Osteoblast (primary cell): ENCODE results near the gene UBE2U. TPM values are rescaled to one million over a fixed set of nuclear protein-coding genes. Genes with fewer than 3 reads are reported as not detected.
A peak's percentile ranks its signal among the peaks of the same experiment; 100 is the strongest.

Experiments used
- DNase-seq: peaks from one replicate; pipeline ENCODE4 v3.0.0; 2011; ENCODE audit warnings: low spot score, mixed read lengths; ENCODE audit not compliant: insufficient read length; ENCODE audit errors: missing footprints
- H2AFZ ChIP-seq: 2 replicates; pipeline ENCODE4 v1.6.0; 2011; ENCODE audit warnings: mild to moderate bottlenecking, low read length
- H3K27ac ChIP-seq: 2 replicates; pipeline ENCODE4 v1.5.1; 2011; ENCODE audit warnings: mild to moderate bottlenecking, low read depth, low read length, moderate library complexity
- H3K27me3 ChIP-seq: 2 replicates; pipeline ENCODE4 v1.6.0; 2012; ENCODE audit warnings: mild to moderate bottlenecking, control low read depth, inconsistent platforms, low read length, moderate library complexity; ENCODE audit not compliant: insufficient read depth
- H3K36me3 ChIP-seq: 2 replicates; pipeline ENCODE4 v1.5.1; 2011; ENCODE audit warnings: mild to moderate bottlenecking, low read length, control low read depth, moderate library complexity; ENCODE audit not compliant: insufficient read depth
- H3K4me1 ChIP-seq: 2 replicates; pipeline ENCODE4 v1.5.1; 2011; ENCODE audit warnings: mild to moderate bottlenecking, low read length, control low read depth, moderate library complexity; ENCODE audit not compliant: insufficient read depth
- H3K4me2 ChIP-seq: 2 replicates; pipeline ENCODE4 v1.6.0; 2011; ENCODE audit warnings: mild to moderate bottlenecking, low read length; ENCODE audit not compliant: insufficient read depth
- H3K4me3 ChIP-seq: fragments of 200-600 bp; sonication (generic); 3 replicates; pipeline ENCODE4 v1.5.1; 2012; ENCODE audit warnings: mild to moderate bottlenecking, low read length, inconsistent platforms; ENCODE audit not compliant: insufficient read depth
- H3K79me2 ChIP-seq: 2 replicates; pipeline ENCODE4 v1.6.0; 2012; ENCODE audit warnings: mild to moderate bottlenecking, low read length, control low read depth, inconsistent platforms; ENCODE audit not compliant: insufficient read depth
- H3K9me3 ChIP-seq: 2 replicates; pipeline ENCODE4 v1.5.1; 2011; ENCODE audit warnings: low read depth, low read length, control low read depth
- H4K20me1 ChIP-seq: 2 replicates; pipeline ENCODE4 v1.6.0; 2012; ENCODE audit warnings: mild to moderate bottlenecking, low read length, control low read depth; ENCODE audit not compliant: insufficient read depth
- CTCF ChIP-seq: IDR thresholded peaks from 2 replicates; pipeline ENCODE4 v1.5.1; 2011; ENCODE audit warnings: mild to moderate bottlenecking, low read depth, low read length, moderate library complexity; ENCODE audit errors: extremely low read depth
- total RNA-seq: library from RNA; depleted of rRNA; stranded (reverse); fragments of >200 nt; gene quantifications from 2 replicates; pipeline ENCODE4 v1.2.3, GENCODE V29; 2012

Gene UBE2U
- total RNA-seq, 1 donor, result not detected

- DNase-seq, result no peak
- Histone ChIP-seq H3K9me3 (no peaks in the 10 kb centered on the region), H3K4me1 (no peaks in the 10 kb centered on the region), H3K36me3 (no peaks in the 10 kb centered on the region), H3K27me3 (no peaks in the 10 kb centered on the region), H3K27ac (no peak overlapping the region), H2AFZ (no peak overlapping the region), H3K79me2 (no peaks in the 10 kb centered on the region), H4K20me1 (no peaks in the 10 kb centered on the region), H3K4me3 (no peak overlapping the region), H3K4me2 (no peak overlapping the region)
- TF ChIP-seq CTCF, result no peak
Measured at GRCh38 chr1:64280001-64280400, 76.6 kb downstream of the UBE2U start.

GRCh38 chr1:64282351-64282750 is 78.9 kb downstream of the UBE2U start:
- H2AFZ ChIP-seq, result no peak overlapping the region
- H3K4me3 ChIP-seq, result no peak overlapping the region
- TF ChIP-seq CTCF, result no peak
- no peaks in the 10 kb centered on the region for H4K20me1 ChIP-seq
- peak; percentile 31 for DNase-seq
- no peaks in the 10 kb centered on the region for H3K36me3 ChIP-seq
- H3K27me3 ChIP-seq, result peaks cover 6% of the 10 kb centered on the region
- no peaks in the 10 kb centered on the region for H3K9me3 ChIP-seq
- H3K4me2 ChIP-seq, result no peak overlapping the region
- no peaks in the 10 kb centered on the region for H3K4me1 ChIP-seq
- H3K27ac ChIP-seq, result no peak overlapping the region
- no peaks in the 10 kb centered on the region for H3K79me2 ChIP-seq

- Histone ChIP-seq H3K4me3 (no peak overlapping the region), H3K36me3 (no peaks in the 10 kb centered on the region), H3K4me1 (no peaks in the 10 kb centered on the region), H4K20me1 (no peaks in the 10 kb centered on the region), H3K9me3 (no peaks in the 10 kb centered on the region), H3K4me2 (no peak overlapping the region), H3K79me2 (no peaks in the 10 kb centered on the region), H3K27ac (no peak overlapping the region), H2AFZ (no peak overlapping the region), H3K27me3 (peaks cover 9% of the 10 kb centered on the region)
- DNase-seq, result no peak
- no peak for TF ChIP-seq CTCF
Measured at GRCh38 chr1:64287071-64287470, 83.6 kb downstream of the UBE2U start.

DNA sequence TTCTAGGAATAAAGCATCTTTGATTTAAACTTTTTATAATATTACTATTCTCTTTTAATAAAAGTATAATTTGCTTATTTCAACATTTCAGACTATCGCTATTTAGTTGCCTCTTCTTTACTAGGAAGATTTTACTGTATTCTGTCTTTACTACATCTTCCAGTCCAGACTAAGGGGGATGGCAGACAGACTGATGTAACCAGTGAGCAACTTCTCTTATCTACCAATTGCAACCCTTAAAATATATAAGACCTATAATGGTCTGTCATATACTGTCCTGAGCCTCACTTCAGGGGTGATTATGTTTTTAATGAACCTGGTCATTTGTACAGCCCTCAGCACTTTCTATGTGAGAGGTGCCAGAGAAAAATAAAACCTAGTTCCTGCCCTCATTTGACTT is 87.0 kb downstream of the UBE2U start:
- Histone ChIP-seq H3K36me3 (no peaks in the 10 kb centered on the region), H2AFZ (no peak overlapping the region), H3K9me3 (no peaks in the 10 kb centered on the region), H3K4me1 (no peaks in the 10 kb centered on the region), H3K4me3 (no peak overlapping the region), H3K27me3 (peaks cover 15% of the 10 kb centered on the region), H3K79me2 (no peaks in the 10 kb centered on the region), H3K4me2 (no peak overlapping the region), H3K27ac (no peak overlapping the region), H4K20me1 (no peaks in the 10 kb centered on the region)
- TF ChIP-seq CTCF, result no peak
- DNase-seq, result no peak
